ENCODE results near the gene VPS51. TPM values are rescaled to one million over a fixed set of nuclear protein-coding genes. Genes with fewer than 3 reads are reported as not detected.

Gene VPS51
- total and polyA plus RNA-seq, 9 of the 15 experiments (the other 6 are each of a cell fraction or from before 2014, with no cell fraction given) = 1.8 to 143 (median 46.8) TPM

- TF ChIP-seq MLLT1 (IDR thresholded peaks at IDR 0.05) = 0 out of 4 replicates have a peak, but pooled peaks of 1 of the 2 experiments have one; percentile 25
- no peak for TF ChIP-seq GTF3C2 (IDR thresholded peaks at IDR 0.05; ENCODE audit: borderline replicate concordance, extremely low read depth, insufficient read length)
- no peak for TF ChIP-seq HDAC8 (tag; IDR thresholded peaks at IDR 0.05)
- no peak for TF ChIP-seq ZBTB1 (CRISPR knock-in tag; IDR thresholded peaks at IDR 0.05; ENCODE audit: borderline replicate concordance, low read depth)
- TF ChIP-seq CCAR2 (IDR thresholded peaks at IDR 0.05; ENCODE audit: low read depth, low read length) = no peak
- no peak for TF ChIP-seq TRIM28 (IDR thresholded peaks at IDR 0.05)
- no peak for TF ChIP-seq BDP1 (IDR thresholded peaks at IDR 0.05; ENCODE audit: insufficient read depth, insufficient read length)
- no peak for TF ChIP-seq TARDBP (IDR thresholded peaks at IDR 0.05)
- TF ChIP-seq CBFB (CRISPR knock-in tag; IDR thresholded peaks at IDR 0.05) = no peak
- peak; percentile 87 for TF ChIP-seq C11orf30 (IDR thresholded peaks at IDR 0.05; ENCODE audit: low read depth)
- no peak for TF ChIP-seq GTF2B (IDR thresholded peaks at IDR 0.05; ENCODE audit: extremely low read depth, insufficient read length)
- no peak for TF ChIP-seq ZNF347 (CRISPR knock-in tag; IDR thresholded peaks at IDR 0.05; ENCODE audit: low read depth)
- TF ChIP-seq ZNF12 (CRISPR knock-in tag; IDR thresholded peaks at IDR 0.05) = no peak
- TF ChIP-seq ZNF778 (CRISPR knock-in tag; IDR thresholded peaks at IDR 0.05) = no peak
- TF ChIP-seq E2F4 (CRISPR knock-in tag; IDR thresholded peaks at IDR 0.05; ENCODE audit: low read depth) = no peak
- TF ChIP-seq HNRNPL (IDR thresholded peaks at IDR 0.05; ENCODE audit: low read depth, low read length) = no peak
- peak; percentile 35; the same call in 1 of the 2 replicates for TF ChIP-seq GABPA (tag; conservative IDR thresholded peaks at IDR 0.05; ENCODE audit: low read depth)
- TF ChIP-seq ZNF507 (tag; conservative IDR thresholded peaks at IDR 0.05) = no peak
- TF ChIP-seq ZKSCAN8 (CRISPR knock-in tag; IDR thresholded peaks at IDR 0.05) = no peak
- TF ChIP-seq KLF13 (tag; IDR thresholded peaks at IDR 0.05; ENCODE audit: borderline replicate concordance, low read depth) = no peak
- no peak for TF ChIP-seq ZNF79 (CRISPR knock-in tag; IDR thresholded peaks at IDR 0.05; ENCODE audit: low read depth)
- no peak for TF ChIP-seq CEBPB (tag; IDR thresholded peaks at IDR 0.05)
- peak; percentile 58; the same call in 1 of the 2 replicates for TF ChIP-seq ATF7 (IDR thresholded peaks at IDR 0.05)
Observed at GRCh38 chr11:65150509-65151299, 54.7 kb downstream of the VPS51 start (continued).

All from K562 (cell line).